GM21737 (cell line): Measurements from ENCODE around the gene DPH6.
A peak's percentile ranks its signal among the peaks of the same experiment; 100 is the strongest.

Experiments
- ATAC-seq: cut with Tn5 transposase; IDR thresholded peaks from one replicate; pipeline ENCODE4 v1.9.1; 2021; ENCODE audit warnings: mild to moderate bottlenecking, moderate library complexity; ENCODE audit not compliant: unreplicated experiment

The DPH6 gene

DNA sequence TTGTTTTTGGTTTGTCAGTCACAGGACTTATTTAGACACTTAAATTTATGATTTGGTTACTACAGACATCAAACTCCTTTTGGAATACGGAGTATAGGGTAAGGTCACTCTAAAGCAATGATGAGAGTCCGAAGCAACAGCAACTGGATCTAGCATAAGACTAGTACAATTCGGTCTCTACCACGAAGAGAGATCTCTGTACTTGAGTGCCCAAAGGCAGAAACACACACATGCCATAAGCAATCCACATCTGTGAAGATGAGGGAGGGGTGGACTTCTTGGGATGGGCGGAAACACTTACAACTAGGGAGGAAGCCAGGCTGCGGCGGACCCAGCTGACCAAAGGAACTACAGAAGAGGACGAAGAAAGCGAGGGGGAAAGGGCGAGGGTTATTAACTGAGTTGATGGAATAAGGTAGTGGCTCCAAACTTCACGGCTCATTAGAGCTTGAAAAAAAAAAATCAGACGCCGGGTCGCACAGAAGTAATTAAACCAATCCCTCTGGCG is 595 bp downstream of the DPH6 start:
- ATAC-seq = peak; percentile 8

DNA sequence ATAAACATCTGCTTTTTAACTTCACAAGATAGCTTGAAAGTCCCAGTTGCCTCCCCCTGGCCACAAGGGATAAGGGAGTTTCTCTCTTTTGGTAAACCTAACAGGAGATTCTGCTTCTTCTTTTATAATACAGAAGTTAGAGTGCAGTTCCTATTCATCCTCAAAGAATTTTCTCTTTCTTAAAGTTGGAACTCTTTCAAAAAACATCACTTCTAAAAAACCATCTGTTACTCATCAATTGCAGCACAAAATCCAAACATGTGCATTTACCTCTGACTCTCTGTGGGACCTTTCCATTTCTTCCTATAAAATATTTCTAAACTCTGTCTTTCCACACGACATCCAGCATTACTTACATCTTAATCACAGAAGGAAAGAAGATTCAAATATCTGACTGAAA is 5.1 kb downstream of the DPH6 start:
- no peak for ATAC-seq

DNA sequence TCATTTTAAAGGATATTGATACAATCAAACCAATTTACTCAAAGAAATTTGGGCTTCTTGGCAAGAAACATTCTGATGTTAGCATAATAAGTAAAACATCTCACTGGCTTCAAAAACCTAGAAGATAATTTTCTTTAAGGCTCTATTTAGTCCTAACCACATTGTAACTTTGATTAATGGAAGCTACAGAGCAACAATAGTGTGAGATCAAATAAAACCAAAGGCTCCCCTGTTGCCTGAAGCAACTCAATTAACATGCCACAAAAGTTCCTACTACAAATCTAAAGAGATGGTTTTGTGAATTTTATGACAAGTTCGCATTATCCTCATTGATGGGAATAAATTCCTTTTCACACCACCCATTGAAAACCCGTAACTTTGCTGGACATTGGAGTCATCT is 5.9 kb downstream of the DPH6 start:
- no peak for ATAC-seq

DNA sequence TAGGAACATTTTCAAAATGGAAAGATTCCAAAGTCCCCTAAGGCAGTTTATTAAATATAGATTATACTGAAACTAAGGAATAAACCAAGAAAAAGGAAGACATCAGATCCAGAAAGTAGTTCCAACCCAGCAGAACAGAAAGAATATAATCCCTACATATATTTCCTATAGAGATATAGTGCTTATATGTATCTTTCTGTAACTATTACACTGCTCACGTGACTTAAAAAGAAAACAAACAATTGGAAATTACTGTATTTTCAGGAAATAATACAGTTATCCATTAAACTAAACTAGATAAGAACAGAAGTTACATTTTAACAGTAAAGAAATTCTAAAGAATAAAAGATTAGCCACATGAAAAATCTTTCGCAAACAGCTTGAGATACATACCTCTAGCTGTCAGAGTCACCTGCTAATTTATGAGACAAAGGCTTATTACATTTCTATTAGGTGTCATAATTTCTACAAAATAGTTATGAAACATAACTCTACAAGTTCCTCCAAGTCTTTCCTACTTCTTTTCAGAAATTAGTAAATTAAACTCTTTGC is 10.5 kb downstream of the DPH6 start:
- no peak for ATAC-seq

DNA sequence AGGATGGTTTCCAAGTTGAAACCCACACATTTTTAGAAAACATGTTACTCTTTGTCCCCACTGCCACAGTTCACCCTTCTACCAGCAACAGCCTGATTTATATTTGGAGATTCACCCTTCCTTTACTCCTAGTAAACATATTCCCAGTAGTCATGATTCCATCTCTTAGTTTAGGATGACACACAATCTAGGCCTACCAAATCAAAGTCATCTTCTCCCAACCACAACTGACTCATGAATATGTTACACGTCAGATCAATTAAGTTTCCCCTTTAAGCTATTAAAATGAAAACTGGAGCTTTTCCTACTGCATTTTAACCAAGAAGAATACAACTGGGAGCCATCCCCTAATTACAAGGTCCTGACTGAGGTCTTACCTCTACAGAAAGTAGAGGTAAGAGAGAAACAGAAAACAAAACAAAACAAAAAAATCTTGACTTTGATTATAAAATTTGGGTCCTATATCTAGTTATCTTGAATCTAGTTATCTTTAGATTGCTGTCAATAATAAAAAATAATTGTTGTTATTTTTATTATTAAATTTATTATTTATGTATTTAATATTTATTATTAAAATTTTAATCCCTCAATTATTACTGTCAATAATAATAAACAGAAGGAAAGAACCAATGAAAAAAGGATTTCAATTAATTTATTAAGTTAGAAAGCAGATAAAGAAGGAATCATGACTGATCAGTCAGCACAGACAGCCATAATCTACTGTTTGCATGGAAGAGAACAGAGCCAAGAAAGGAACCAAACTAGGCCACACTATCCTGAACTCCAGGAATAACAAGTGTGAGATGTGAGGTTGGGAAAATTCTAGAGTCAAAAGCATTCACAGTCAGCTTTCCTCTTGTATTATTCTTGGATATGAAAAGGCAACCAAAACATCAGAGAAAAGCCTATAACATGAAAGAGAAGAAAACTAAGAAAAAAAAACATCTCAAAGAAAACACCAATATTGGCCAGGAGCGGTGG is 12.5 kb downstream of the DPH6 start:
- ATAC-seq = no peak

DNA sequence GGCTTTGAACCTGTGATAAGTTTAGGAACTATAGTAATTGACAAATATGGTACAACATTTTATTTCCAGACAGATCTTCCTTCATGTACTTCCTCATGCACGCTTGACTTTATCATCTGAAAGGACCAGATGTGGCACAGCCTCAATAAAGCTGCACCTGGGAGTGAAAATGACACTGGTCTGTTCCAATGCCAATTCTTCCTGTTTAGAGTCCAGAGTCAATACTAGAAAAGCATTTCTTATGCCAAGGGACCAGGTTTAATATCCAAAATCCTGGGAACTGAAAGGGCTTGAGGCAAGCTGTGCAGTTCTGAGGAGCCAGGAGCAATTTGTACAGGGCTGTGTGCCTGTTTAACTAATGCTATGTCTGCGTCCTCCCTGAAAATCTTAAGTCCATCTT is 15.3 kb downstream of the DPH6 start:
- ATAC-seq = no peak

DNA sequence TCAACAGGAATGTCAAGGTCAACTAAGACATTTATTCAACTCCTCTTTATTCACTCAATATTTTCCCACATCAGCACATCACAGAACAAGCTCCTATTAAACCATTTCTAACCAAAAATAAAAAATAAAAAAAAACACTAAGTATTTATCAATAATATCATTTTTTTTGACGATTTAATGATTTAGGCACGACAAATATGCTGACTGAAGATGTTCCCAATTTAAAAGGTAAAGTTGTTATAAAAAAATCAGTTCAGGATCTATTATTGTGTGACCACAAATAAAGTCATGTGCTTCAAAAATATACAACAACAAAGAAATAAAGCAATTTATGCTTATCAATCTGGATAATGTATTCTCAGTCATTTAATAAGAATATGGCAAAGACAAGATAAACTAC is 16.2 kb downstream of the DPH6 start:
- no peak for ATAC-seq

DNA sequence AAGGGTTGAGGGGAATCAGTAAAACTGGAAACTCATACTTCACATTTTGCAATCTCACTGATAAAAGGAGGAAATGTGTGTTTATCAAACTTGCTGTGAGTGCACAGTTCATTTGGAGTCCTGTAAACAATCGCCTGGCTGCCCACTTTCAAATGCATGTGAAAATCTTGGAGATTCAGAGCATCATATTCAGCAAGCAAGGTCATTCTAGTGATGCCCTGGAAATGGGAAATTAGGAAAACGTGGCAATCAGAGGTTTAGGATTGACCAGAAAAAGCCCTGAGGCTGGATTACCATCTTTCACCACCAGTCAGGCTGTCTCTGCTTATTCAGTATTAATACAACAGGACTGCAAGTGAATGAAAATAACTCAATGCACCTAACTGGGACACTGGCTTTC is 23.9 kb downstream of the DPH6 start:
- no peak for ATAC-seq

DNA sequence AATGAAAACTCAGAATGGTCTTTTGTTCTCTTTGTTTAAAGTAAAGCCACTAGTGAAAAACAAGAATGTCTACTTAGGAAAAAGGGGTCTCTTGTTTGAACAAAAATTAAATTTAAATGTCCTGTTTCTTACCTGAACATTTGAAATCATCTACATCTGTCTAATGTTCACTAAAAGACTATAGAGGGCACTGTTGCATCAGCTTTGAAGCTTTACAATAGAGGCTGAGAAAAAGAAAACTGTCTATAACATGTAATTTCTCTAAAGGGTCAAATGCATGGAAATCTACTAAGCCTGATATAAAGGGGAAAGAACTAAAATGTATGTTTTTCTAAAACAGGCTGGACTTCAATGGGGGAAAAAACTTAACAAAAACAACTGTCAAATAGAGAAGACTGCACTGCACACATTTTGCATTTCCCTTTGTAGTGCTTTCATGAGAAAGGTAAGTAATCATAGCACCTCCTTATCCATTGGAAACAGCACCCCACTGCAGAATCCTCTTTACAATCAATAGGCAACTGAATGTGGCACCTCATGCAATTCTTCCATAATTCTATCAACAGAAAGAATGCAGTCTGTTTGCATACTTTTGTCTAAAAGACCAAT is 26.3 kb downstream of the DPH6 start:
- ATAC-seq = peak; percentile 60

DNA sequence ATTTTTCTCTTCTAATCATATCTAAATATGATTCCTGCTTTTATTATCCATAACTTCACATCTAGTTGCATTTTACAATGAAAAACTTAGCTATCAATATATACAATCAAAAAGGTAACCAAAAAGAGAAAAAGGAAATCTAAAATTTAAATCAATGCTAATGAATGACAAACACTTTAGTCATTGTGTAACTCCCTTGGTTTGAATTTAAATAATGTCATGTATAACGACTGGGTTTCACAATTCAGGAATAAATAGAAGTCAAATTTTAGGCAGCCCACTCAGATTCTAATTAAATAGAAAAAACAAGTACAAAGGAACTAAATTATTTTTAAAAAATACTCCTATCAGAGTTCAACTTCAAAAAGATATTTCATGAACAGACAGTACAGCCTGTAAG is 26.9 kb downstream of the DPH6 start:
- no peak for ATAC-seq

DNA sequence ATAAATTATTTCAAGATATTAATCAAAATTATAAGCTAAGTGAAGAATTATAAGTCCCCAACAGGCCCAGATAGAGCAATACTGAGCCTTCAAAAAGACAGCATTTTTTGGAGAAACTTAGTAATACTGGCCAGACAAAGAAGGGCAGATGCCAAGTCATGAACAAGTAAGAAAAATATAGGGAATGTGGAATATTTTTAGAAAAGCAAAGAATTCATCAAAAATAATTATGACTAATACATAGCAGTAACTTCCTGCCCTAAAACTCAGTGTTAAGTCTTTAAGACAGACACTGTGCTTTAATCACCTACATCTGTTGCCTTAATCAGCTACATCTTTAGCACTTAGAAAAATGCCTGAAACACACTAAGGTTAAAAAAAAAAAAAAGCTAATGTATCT is 31.2 kb downstream of the DPH6 start:
- ATAC-seq = no peak

DNA sequence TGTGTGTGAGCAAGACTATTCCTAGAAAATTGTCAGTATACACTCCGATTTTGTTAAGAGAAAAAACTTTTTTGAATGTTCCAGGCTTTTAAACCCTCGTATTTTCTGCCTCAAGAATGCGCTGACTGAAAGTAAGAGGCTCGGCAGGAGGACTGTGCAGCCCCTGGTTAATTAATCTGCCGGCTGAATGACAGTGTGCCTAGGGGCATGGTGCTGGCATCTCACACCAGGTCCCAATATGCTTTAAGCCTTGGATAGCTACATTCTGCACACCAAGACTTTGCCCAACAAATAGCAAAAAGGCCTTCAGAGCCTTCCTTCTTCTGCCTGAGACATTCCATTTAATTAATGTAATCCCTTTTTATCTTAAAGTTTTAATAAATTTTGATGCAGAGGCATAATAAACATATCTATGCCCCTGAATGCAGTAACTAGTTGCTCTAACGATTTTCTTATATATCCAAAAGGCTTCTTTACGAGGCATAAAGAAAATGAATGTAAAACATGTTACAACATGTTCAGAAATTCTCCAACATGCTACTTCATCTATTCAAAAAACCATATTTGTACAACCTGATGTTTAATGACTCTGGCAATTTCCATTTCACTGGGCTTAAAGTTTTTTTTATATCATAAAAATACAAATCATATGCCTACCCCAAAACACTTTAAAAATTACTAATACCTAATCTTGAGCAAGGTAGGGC is 37.9 kb downstream of the DPH6 start:
- ATAC-seq = no peak

DNA sequence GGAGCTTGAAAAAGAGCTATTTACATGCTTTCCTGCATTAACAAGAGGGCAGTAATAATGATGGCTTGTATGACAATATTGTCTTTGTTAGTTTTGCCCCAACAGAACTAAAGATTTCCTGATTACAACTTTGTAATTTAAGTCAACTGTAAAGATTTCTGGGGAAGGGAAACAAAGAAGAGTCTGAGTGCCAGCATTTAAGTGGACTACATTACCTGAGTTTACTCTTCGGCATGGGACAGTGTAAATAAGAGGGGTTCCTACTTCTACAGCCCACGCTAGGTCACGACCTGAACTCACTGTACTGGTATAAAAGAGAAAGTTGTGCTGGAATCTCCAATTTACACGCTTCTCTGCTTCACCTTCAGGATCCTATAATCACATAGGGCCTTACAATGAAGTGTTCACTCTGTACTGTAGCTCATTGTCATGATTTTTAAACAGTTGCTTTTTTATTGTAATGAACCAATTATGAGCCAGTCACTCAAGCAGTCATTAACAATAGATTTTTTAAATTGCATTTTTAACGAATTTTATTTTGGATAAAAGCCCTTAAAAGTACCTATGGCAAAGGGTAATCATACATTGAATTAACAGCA is 39.6 kb downstream of the DPH6 start:
- ATAC-seq = no peak

DNA sequence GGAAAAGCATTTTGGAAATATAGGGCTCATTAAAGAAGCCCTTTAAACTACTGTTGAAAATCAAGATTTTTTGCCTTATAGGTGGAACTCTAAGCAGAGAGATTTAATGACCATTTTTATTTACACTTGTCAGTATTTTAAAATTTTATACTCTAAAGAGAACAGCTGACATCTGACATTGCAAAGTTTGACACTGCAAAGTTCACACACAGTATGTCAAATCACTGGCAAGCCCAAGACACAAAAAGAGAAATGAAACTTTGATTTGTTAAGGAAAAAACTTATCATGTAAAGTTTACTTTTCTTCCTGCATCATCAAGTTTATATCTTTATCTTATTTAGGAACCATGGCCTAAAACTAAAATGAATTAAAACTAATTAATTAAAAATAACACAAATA is 40.2 kb downstream of the DPH6 start:
- no peak for ATAC-seq

DNA sequence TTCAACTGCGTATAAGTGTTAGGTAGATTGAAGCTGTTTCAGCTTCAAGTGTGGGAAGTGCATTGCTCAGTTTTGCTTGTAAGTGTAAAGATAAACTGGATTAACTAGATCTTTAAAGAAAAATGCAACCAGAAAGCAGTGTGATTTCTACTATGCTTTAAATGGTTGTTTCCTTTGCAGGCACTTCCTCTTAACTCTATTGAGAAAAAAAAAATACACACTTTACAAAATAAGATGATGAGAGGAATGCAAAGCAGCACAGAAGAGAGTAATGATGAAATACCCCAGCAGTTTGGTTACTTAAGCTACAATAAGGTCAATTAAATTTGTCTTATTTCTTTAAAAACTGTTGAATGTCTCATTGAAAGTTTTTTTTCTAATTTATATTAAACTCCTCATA is 40.8 kb downstream of the DPH6 start:
- ATAC-seq = no peak

DNA sequence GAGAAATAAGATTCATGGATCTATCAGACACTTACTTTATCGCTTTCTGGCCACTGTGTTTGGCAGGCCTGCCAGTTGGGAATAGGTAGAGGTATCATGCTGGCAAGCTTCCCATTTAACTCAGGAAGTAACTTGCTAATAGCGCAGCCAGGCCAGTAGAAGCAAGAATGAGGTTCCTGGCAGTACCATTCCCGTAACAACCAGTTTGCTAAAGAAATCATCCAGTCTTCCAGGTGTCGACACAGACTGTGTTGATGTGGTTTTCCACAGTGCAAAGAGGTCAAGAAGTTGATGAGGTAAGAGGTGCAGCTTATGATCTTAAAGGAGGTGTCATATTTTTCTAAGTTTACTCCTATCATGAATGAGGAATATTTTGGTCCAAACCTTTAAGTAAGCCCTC is 46.2 kb downstream of the DPH6 start:
- ATAC-seq = no peak

DNA sequence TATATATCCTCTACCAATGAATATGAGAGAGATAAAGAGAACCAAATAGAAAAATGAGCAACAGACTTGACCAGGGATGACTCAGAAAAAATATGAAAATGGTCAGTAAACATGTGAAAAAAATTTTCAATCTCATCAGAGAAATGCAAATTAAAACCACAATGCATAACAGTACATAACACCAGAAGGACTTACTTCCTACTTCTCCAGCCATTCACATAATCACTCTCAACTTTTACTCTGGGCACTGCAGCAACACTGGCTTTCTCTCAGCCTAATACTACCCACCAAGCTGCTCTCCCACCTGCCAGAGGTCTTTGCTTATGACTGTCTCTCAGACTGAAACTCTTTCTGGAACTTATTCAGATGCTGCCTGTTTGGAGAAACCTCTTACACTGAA is 49.4 kb downstream of the DPH6 start:
- ATAC-seq = peak; percentile 97

DNA sequence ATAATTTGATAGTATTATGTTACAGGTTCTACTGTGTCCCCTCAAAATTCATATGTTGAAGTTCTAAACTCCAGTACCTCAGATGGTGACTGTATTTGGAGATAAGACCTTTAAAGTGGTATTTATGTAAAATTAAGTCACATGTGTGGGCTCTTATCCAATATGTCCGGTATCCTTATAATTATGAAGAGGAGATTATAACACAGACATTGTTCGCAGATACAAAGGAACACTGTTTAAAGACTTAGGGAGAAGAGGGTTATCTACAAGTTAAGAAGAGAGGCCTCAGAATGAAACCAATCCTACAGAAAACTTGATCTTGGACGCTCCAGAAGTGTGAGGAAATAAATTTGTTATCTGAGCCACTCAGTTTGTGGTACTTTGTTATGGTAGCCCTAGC is 50.9 kb downstream of the DPH6 start:
- ATAC-seq = no peak

DNA sequence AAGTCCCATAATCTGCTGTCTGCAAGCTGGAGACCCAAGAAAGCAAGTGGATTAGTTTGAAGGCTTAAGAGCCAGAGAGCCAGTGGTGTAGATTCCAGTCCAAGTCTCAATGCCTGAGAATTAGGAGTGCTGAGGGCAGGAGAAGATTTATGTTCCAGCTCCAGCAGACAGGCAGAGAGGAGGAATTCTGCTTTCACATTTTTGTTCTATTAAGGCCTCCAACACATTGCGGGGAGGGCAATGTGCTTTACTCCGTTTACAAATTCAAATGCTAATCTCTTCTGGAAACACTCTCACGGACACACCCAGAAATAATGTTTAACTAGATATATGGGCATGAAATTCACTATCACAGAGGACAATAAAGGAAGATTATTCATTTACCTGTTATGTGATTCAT is 54.0 kb downstream of the DPH6 start:
- ATAC-seq = no peak

DNA sequence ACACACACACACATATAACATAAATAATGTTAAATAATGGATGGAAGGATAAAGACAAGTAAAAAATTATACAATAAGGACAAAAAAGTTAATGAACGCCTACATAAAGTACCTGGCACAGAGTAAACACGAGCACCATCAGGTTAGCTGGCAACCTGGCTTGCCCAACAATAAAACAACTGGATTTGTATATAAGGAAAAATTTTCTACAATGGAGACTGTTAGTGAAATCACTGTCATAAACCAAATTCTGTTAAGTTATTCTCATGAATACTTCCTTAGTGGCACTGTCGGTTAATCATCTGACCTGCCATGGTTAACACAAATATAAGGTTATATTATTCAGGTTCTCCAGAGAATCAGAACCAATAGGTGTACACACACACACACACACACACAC is 54.8 kb downstream of the DPH6 start:
- ATAC-seq = no peak

DNA sequence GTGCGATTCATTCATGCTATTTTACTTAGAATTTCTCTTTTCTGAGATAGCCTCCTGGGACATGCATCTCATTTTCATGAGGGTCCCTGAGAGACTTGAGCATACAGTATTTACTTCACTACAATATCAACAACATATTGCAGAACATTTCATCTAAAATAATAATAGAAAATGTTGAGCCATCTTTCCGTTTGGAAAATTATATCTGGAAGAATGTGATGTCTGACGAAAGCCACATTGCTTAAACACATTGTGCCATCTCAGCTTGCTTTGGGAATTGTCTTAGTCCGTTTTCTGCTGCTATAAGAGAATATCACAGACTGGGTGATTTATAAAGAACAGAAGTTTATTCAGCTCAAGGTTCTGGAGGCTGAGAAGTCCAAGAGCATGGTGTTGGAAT is 55.5 kb downstream of the DPH6 start:
- ATAC-seq = no peak
